Adipocyte (in vitro differentiated cells): ENCODE measurements around the gene PIK3C2G.
A peak's percentile ranks its signal among the peaks of the same experiment; 100 is the strongest.

Experiments
- DNase-seq: peaks from one replicate; pipeline ENCODE4 v3.0.0-alpha.2; 2015; ENCODE audit warnings: low read depth
- H3K27me3 ChIP-seq: replicated peaks from 2 replicates; pipeline ENCODE4 v1.7.0; 2013; ENCODE audit warnings: mild to moderate bottlenecking, low read length, moderate library complexity; ENCODE audit not compliant: control insufficient read depth, insufficient read depth
- H3K36me3 ChIP-seq: 2 replicates; pipeline ENCODE4 v1.7.0; 2013; ENCODE audit warnings: low read length, mild to moderate bottlenecking, moderate library complexity; ENCODE audit not compliant: control insufficient read depth, insufficient read depth, severe bottlenecking
- H3K4me1 ChIP-seq: 2 replicates; pipeline ENCODE4 v1.7.0; 2013; ENCODE audit warnings: mild to moderate bottlenecking, low read length, moderate library complexity; ENCODE audit not compliant: control insufficient read depth, insufficient read depth
- H3K4me3 ChIP-seq: 2 replicates; pipeline ENCODE4 v1.7.0; 2013; ENCODE audit warnings: mild to moderate bottlenecking, low read length, moderate library complexity
- H3K9ac ChIP-seq: 2 replicates; pipeline ENCODE4 v1.7.0; 2013; ENCODE audit warnings: mild to moderate bottlenecking, low read length, moderate library complexity
- H3K9me3 ChIP-seq: 2 replicates; pipeline ENCODE4 v1.7.0; 2013; ENCODE audit warnings: mild to moderate bottlenecking, low read length, moderate library complexity; ENCODE audit not compliant: control insufficient read depth

PIK3C2G gene

DNA sequence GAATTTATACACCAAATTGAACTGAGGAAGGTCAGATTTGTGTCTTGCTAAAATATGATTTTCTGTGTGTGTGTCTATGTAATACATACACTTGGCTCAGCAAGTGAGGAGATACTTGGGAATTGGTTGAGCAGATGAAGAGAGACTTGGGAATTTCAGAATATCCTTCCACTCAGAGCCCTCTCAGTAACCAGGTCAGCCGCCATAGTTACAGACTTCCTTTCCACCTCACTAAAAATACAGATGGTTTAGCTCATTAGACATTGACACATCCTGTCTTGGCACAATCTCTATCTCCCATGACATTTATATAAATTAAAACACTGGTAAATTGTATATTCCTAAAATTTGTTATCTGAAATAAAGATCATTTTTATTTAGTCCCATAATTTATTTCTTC lies 15.9 kb downstream of the PIK3C2G start:
- peaks cover 4% of the 10 kb centered on the region for H3K4me1 ChIP-seq

DNA sequence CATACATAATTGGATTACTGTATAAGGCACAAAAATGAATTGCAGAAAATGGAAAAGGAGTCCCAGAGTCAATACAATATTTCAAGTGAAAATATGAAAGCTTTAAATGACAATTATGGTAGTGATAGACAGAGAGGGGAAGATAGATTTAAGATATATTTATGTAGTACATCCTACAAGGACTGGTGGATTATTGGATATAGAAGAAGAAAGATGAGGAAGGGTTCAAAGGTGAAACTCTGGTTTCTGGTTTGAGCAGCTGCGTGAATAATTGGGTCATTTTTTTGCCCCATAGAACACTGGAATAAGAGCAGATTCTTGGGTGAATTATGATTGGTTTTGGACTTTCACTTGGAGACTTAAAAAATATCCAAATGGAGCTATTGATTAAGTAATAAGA lies 19.4 kb downstream of the PIK3C2G start:
- no peaks in the 10 kb centered on the region for H3K36me3 ChIP-seq
- no peak for DNase-seq
- no peak overlapping the region for H3K4me3 ChIP-seq
- no peaks in the 10 kb centered on the region for H3K27me3 ChIP-seq
- peaks cover 5% of the 10 kb centered on the region for H3K4me1 ChIP-seq
- no peaks in the 10 kb centered on the region for H3K9me3 ChIP-seq
- H3K9ac ChIP-seq = no peak overlapping the region

More for the DNA sequence above, 15.9 kb downstream of the PIK3C2G start:
- Histone ChIP-seq H3K9ac (no peak overlapping the region), H3K27me3 (no peaks in the 10 kb centered on the region), H3K36me3 (no peaks in the 10 kb centered on the region), H3K4me3 (no peak overlapping the region), H3K9me3 (no peaks in the 10 kb centered on the region)
- DNase-seq = no peak

DNA sequence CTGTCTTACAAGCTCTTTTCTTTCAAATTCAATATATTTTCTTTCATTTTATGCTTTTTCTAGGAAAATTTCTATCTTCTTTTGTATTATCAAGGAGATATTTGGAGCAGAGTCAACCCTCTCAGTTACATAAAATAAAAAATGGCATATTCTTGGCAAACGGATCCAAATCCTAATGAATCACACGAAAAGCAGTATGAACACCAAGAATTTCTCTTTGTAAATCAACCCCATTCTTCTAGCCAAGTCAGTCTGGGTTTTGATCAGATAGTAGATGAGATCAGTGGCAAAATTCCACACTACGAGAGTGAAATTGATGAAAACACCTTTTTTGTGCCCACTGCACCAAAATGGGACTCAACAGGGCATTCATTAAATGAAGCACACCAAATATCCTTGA lies 20.6 kb downstream of the PIK3C2G start:
- Histone ChIP-seq H3K4me1 (peaks cover 5% of the 10 kb centered on the region), H3K9me3 (no peaks in the 10 kb centered on the region), H3K4me3 (no peak overlapping the region), H3K9ac (no peak overlapping the region), H3K27me3 (no peaks in the 10 kb centered on the region), H3K36me3 (no peaks in the 10 kb centered on the region)
- DNase-seq = no peak

DNA sequence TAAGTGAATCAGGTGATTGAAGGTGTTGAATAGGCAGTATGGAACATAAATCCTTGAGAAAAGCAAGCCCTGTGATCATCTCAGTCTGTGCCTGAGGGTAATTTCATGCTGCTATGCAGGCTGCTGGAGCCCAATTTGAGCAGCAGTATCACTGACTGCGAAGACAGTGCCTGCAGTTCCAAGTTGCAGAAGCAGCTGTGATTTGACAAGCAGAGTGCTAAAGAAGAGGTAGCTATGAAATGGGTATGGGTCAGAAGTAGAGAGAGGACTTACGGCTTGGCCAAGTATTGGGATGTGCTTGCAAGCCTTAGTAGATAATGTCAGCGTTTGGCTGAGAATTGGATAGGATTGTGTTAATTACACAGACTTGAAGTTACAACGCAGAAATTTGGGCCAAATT lies 22.5 kb downstream of the PIK3C2G start:
- no peak for DNase-seq
- Histone ChIP-seq H3K9me3 (no peaks in the 10 kb centered on the region), H3K27me3 (no peaks in the 10 kb centered on the region), H3K4me1 (peaks cover 5% of the 10 kb centered on the region), H3K4me3 (no peak overlapping the region), H3K36me3 (no peaks in the 10 kb centered on the region), H3K9ac (no peak overlapping the region)

DNA sequence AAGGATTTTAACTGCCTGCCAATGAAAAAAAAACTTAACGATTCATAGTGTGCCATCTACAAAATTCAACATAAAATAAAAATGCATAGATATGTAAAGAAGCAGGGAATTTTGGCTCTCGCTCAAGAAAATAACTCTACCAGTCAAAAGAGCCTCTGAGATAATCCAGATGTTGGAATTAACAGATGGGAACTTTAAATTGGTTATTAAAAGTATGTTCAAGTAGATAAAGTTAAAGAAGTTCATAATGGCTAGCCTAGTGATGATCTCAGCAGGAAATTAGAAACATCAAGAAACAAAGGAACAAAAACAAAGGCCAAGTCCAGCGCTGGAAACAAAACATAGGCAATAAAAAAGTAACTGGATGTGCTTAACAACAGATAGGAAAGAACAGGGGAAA lies 23.1 kb downstream of the PIK3C2G start:
- Histone ChIP-seq H3K36me3 (no peaks in the 10 kb centered on the region), H3K9me3 (no peaks in the 10 kb centered on the region), H3K27me3 (no peaks in the 10 kb centered on the region), H3K4me3 (no peak overlapping the region), H3K4me1 (peaks cover 5% of the 10 kb centered on the region), H3K9ac (no peak overlapping the region)
- DNase-seq = peak; percentile 14

- no peak overlapping the region for H3K4me3 ChIP-seq
- H3K9me3 ChIP-seq = no peaks in the 10 kb centered on the region
- peaks cover 5% of the 10 kb centered on the region for H3K4me1 ChIP-seq
- H3K36me3 ChIP-seq = no peaks in the 10 kb centered on the region
- no peak for DNase-seq
- H3K27me3 ChIP-seq = no peaks in the 10 kb centered on the region
- no peak overlapping the region for H3K9ac ChIP-seq
Observed at GRCh38 chr12:18285161-18285560, 23.8 kb downstream of the PIK3C2G start.

DNA sequence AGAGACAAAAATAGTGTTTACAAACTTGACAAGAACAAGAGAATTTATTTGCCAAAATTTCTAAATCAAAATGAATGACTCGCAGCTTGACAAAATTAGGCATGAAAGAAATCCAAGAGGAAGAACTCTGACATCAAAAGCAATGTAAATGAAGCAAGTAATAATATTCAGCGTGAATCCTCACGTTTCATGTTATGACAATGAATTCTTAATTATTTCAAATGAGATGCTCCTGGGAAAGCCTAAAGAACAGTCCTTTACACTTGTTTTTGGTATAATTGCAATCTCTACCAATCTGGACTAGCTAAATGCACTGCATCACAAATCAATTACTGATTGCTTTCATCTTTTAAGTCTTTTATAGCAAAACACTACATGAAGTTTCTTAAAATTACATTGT lies 29.1 kb downstream of the PIK3C2G start:
- no peak for DNase-seq
- H3K36me3 ChIP-seq = no peaks in the 10 kb centered on the region
- H3K4me1 ChIP-seq = no peaks in the 10 kb centered on the region
- H3K9ac ChIP-seq = no peak overlapping the region
- H3K27me3 ChIP-seq = no peaks in the 10 kb centered on the region
- no peaks in the 10 kb centered on the region for H3K9me3 ChIP-seq
- no peak overlapping the region for H3K4me3 ChIP-seq

GRCh38 chr12:18294889-18295288 lies 33.6 kb downstream of the PIK3C2G start:
- no peak overlapping the region for H3K4me3 ChIP-seq
- DNase-seq = no peak
- H3K27me3 ChIP-seq = no peaks in the 10 kb centered on the region
- H3K9ac ChIP-seq = no peak overlapping the region
- H3K4me1 ChIP-seq = no peaks in the 10 kb centered on the region
- H3K36me3 ChIP-seq = no peaks in the 10 kb centered on the region
- H3K9me3 ChIP-seq = no peaks in the 10 kb centered on the region

- no peaks in the 10 kb centered on the region for H3K4me1 ChIP-seq
- H3K9ac ChIP-seq = peak overlapping the region; percentile 75
- H3K36me3 ChIP-seq = no peaks in the 10 kb centered on the region
- peaks cover 13% of the 10 kb centered on the region for H3K9me3 ChIP-seq
- peak; percentile 5 for DNase-seq
- H3K4me3 ChIP-seq = peak overlapping the region; percentile 81
- H3K27me3 ChIP-seq = no peaks in the 10 kb centered on the region
Observed at GRCh38 chr12:18296201-18296908, 35.0 kb downstream of the PIK3C2G start.

- Histone ChIP-seq H3K27me3 (no peaks in the 10 kb centered on the region), H3K9ac (peak overlapping the region; percentile 75), H3K4me3 (peak overlapping the region; percentile 81), H3K9me3 (peaks cover 13% of the 10 kb centered on the region), H3K36me3 (no peaks in the 10 kb centered on the region), H3K4me1 (no peaks in the 10 kb centered on the region)
- DNase-seq = no peak
Observed at GRCh38 chr12:18296909-18297280, 35.6 kb downstream of the PIK3C2G start.

GRCh38 chr12:18297902-18298301 lies 36.6 kb downstream of the PIK3C2G start:
- no peak overlapping the region for H3K4me3 ChIP-seq
- no peaks in the 10 kb centered on the region for H3K27me3 ChIP-seq
- DNase-seq = no peak
- no peak overlapping the region for H3K9ac ChIP-seq
- peaks cover 13% of the 10 kb centered on the region for H3K9me3 ChIP-seq
- no peaks in the 10 kb centered on the region for H3K4me1 ChIP-seq
- H3K36me3 ChIP-seq = no peaks in the 10 kb centered on the region

- Histone ChIP-seq H3K9me3 (peaks cover 13% of the 10 kb centered on the region), H3K4me1 (no peaks in the 10 kb centered on the region), H3K36me3 (no peaks in the 10 kb centered on the region), H3K4me3 (no peak overlapping the region), H3K9ac (no peak overlapping the region), H3K27me3 (no peaks in the 10 kb centered on the region)
- DNase-seq = no peak
Observed at GRCh38 chr12:18302809-18303430, 41.6 kb downstream of the PIK3C2G start.
